ENCODE data around the gene MYADM.

Gene MYADM

DNA sequence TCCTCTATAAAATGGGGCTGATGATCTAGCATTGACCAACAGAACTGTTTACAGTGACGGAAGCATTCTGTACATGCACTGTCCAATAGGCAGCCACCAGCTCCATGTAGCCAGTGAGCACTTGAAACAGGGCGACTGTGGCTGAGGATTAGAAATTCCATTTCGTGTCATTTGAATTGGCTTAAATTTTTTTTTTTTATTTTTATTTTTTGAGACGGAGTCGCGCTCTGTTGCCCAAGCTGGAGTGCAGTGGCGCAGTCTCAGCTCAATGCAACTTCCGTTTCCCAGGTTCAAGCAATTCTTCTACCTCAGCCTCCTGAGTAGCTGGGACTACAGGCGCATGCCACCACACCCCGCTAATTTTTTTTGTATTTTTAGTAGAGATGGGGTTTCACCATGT, 17.4 kb downstream of the MYADM start:
- no peak for DNase-seq

- DNase-seq = no peak
Measured at GRCh38 chr19:53892301-53892980, 24.8 kb downstream of the MYADM start.

GRCh38 chr19:53892981-53893325, 25.3 kb downstream of the MYADM start:
- no peak for DNase-seq

DNA sequence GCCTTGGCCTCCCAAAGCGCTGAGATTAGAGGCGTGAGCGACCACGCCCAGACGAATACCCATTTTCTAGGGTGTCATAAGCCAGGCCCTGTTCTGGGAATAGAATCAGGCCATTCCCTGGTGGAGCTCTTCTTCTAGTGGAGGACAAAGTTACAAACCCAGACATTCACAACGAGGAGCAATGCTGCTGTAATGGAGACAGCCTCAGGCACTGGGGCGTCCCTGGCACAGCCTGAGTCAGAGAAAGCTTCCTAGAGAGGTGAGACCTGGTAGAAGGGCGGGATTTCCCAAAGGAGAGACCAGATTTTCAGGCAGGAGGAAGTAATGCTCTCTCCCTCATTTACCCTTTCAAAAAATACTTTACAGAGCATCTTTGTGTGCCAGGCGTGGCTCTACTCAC, 27.0 kb downstream of the MYADM start:
- no peak for DNase-seq

- DNase-seq = no peak
Measured at GRCh38 chr19:53896682-53897081, 29.0 kb downstream of the MYADM start.

GRCh38 chr19:53897459-53897858, 29.8 kb downstream of the MYADM start:
- DNase-seq = no peak

DNA sequence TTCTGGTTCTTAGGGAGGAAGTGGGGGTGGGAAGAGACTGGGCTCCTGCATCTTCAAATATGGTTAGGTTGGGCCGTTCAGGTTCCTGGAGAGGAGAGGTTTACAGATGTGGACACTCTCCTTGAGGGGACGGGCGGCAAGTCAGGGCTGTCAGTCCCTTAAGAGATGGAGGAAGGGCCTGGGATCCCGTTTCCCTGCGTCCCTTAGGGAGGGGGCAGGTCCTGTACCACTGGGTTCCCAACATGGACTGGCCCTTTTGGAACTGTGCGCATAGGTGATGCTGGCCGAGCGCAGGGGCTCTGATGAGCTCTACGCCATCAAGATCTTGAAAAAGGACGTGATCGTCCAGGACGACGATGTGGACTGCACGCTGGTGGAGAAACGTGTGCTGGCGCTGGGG, 30.5 kb downstream of the MYADM start:
- DNase-seq = no peak

- no peak for DNase-seq
Measured at GRCh38 chr19:53898636-53899341, 31.1 kb downstream of the MYADM start.

GRCh38 chr19:53900191-53900860, 32.6 kb downstream of the MYADM start:
- DNase-seq = no peak

GRCh38 chr19:53903055-53903680, 35.5 kb downstream of the MYADM start:
- peak in 1 of 4 experiments; percentile 12 for DNase-seq

DNA sequence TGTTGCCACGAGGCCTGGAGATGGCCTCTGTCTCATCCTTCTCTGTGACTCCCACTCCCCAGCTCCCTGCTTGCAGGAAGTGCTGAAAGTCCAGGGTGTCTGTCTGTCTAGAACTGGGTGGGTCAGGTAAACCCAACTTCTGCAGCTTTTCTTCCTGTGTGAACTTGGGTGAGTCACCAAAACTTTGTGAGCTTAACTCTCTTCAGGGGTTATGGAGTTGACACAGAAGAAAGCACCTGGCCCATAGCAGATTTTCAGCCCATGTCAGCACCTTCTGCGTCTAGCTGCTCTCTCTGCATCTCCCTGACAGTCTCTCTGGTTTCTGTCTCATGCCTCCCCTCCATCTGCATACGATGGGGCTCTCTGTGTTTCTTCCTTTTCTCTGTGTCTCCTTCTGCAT, 37.2 kb downstream of the MYADM start:
- no peak for DNase-seq

DNA sequence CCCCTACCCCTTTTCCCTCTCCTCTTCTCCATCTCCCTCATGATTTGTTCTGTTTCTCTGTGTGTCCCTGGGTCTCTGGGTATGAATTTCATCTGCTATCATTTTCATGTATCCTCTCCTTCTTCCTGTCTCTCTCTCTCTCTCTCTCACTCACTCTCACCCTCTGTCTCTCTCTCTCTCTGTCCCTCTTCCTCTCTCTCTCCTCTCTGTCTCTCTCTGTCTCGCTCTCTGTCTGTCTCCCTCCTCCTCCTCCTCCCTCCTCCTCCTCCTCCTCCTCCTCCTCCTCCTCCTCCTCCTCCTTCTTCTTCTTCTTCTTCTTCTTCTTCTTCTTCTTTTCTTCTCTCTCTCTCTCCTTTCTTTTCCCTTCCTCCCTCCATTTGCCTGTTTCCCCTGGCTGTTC, 38.1 kb downstream of the MYADM start:
- no peak for DNase-seq

DNA sequence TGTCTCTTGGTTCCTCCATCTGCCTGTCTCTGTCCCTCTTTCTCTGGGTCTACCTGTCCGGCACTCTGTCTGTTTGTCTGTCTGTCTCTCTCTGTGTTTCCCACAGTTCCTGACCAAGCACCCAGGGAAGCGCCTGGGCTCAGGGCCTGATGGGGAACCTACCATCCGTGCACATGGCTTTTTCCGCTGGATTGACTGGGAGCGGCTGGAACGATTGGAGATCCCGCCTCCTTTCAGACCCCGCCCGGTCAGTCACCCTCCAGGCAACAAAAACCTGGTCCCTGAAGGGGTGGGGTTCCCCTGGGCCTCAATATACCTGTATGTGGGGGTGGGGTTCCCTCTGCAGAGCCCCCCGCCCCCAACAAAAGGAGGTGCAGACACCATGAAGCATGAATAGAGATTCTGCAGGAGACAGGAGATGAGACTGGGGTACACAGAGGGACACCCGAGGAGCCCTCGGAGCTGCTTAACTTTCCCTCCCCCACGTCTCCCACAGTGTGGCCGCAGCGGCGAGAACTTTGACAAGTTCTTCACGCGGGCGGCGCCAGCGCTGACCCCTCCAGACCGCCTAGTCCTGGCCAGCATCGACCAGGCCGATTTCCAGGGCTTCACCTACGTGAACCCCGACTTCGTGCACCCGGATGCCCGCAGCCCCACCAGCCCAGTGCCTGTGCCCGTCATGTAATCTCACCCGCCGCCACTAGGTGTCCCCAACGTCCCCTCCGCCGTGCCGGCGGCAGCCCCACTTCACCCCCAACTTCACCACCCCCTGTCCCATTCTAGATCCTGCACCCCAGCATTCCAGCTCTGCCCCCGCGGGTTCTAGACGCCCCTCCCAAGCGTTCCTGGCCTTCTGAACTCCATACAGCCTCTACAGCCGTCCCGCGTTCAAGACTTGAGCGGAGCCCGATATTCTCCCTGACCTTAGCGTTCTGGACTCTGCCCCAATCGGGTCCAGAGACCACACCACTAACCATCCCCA, 38.8 kb downstream of the MYADM start:
- peak; percentile 31 to 65 (median 49) for DNase-seq

DNA sequence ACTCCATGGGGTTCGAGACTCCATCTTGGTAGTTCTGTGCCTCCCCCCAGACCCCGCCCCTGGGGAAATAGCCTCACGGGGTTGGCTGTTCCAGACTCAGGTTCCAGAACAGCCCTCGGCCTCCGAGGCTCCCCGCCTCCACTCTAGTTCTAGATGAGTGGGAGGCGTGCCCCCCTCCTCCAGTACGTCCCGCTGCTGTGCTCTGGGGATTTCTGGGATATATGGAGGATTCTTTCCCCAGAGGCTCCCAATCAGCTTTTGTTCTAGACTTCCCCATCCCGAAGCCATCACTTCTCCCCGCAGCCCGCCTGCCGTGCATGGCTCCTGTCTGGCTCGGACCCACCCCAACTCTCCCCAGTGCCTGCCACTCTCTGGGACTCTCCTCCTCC, 39.5 kb downstream of the MYADM start:
- DNase-seq = no peak

DNA sequence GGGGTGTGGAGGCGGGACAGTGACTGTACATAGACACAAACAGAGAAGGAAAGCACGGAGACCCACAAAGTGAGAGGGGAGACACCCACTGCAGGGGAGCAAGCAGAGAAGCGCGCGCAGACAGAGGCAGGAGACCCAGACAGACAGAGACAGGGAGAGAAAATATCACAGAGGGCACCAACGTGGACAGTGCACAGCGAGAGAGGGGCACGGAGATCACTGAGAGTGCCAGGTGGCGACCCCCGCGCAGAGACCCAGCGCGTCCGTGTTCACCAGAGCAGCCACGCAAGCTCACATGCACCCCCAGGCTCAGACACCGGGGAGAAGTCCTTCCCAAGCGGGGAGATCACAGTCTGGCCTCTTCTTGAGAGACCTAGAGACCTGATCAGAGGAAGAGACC, 40.0 kb downstream of the MYADM start:
- no peak for DNase-seq

- peak in 2 of 4 experiments; percentile 13 to 22 for DNase-seq
Measured at GRCh38 chr19:53908106-53908934, 40.6 kb downstream of the MYADM start.

GRCh38 chr19:53908935-53909415, 41.3 kb downstream of the MYADM start, which contains the start of gene CACNG7:
CACNG7 (plus strand) TSS chr19:53909278; CDS start chr19:53912832, 3,554 bp downstream.
- no peak for DNase-seq

DNA sequence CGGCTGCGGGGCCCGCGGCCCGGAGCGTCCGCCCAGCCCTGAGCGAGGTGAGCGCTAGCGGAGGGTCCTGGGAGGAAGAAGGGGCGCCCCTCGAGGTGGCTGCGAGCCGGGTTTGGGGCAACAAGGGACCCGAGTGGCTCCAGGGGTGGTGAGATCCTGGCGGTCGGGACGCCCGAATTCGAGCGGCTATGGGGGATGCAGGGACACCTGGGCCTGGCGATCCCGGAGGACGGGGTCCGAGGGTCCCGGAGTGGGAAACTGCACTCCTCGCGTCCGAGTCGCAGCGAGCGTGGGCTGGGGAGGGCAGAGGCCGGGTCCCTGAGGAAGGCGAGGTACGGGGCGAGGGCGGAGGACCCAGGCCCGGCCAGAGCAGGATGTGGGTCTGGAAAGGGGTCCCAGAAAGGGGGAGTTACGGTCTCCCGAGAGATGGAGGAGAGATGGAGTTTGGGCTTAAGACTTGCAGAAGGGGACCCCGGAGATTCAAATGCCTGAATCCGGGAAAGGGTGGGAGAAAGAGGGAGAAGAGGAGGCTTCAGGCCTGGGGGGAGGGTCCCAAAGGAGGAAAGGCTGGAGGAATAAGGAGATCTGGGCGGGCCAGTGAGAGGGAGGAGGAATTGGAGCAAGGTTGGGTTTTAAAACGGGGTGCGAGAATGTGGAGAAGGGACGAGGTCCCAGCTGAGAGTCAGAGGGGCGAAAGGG, 41.9 kb downstream of the MYADM start:
- no peak for DNase-seq

DNA sequence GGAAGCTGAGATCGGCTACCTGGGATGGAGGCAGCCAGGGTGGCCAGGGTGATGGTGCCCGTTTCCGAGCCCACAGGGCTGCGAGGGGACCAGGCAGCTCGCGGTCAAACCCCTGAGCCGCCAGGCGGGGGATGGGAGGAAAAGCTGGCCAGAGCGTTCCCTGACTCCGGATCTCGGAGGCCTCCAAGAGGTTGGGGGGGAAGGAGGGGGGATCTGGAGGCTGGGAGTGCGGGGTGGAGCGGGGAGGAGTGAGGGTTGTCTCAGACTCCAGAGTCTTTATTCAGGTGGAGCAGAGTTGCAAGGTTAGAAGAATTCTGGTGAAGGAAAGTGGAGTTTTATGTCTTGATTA, 42.5 kb downstream of the MYADM start:
- no peak for DNase-seq

DNA sequence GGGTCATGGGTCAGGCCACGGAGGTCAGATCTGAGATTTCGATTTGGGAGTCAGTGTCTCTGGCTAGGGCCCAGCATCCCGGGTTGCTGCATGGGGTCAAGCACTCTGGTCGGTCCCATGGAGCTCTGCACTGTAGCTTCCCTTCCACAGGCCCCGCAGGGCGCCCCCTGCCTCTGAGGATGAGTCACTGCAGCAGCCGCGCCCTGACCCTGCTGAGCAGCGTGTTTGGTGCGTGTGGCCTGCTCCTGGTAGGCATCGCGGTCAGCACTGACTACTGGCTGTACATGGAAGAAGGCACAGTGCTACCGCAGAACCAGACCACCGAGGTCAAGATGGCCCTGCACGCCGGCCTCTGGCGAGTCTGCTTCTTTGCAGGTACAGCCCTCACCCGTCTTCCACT, 45.0 kb downstream of the MYADM start:
- DNase-seq = no peak

- DNase-seq = no peak
Measured at GRCh38 chr19:53915000-53915399, 47.3 kb downstream of the MYADM start.

All from activated naive CD4-positive, alpha-beta T cell (primary cell).